H1 (cell line): ENCODE measurements around the gene GDF2. TPM values are rescaled to one million over a fixed set of nuclear protein-coding genes. Genes with fewer than 3 reads are reported as not detected.

Experiments used
- CTCF ChIA-PET: fragments of 300-600 bp; sonication (Branson Sonifier 250); formaldehyde crosslinking; loops from one replicate; lab custom pipeline; 2021; ENCODE audit not compliant: partially characterized antibody; lab: Charles Lee
- POLR2A ChIA-PET: fragments of 300-600 bp; sonication (Branson Sonifier 250); formaldehyde crosslinking; loops from one replicate; lab custom pipeline; 2021; ENCODE audit warnings: inconsistent platforms; ENCODE audit not compliant: partially characterized antibody; lab: Charles Lee
- DNase-seq, 2 experiments: peaks; one replicate each; pipeline versions ENCODE4 v3.0.0 to v3.0.0-alpha.2; 2010 to 2022; ENCODE audit warnings: low spot score in 2 of 2, low read depth in 1 of 2, mixed read lengths in 1 of 2
- FAIRE-seq: peaks from 2 replicates; lab custom pipeline; 2011; peaks lifted over from hg19 to GRCh38; lab: Jason Lieb, UNC
- H2AFZ ChIP-seq: 2 replicates; pipeline ENCODE4 v1.8.1; 2012; ENCODE audit warnings: low read length, inconsistent platforms
- H2AK5ac ChIP-seq: 2 replicates; pipeline ENCODE4 v1.6.1; 2013; ENCODE audit warnings: low read depth, low read length
- H2BK120ac ChIP-seq: replicated peaks from 2 replicates; pipeline ENCODE3; 2013; ENCODE audit warnings: low read depth, low read length, inconsistent platforms
- H2BK12ac ChIP-seq: 2 replicates; pipeline ENCODE4 v1.6.1; 2013; ENCODE audit warnings: low read depth, low read length
- H2BK15ac ChIP-seq: 2 replicates; pipeline ENCODE4 v1.6.1; 2013; ENCODE audit warnings: low read length
- H2BK20ac ChIP-seq: 2 replicates; pipeline ENCODE4 v1.6.1; 2013; ENCODE audit warnings: low read length
- H2BK5ac ChIP-seq: 2 replicates; pipeline ENCODE4 v1.6.1; 2013; ENCODE audit warnings: low read depth, low read length
- H3K14ac ChIP-seq: 2 replicates; pipeline ENCODE4 v1.6.1; 2013; ENCODE audit warnings: inconsistent platforms; ENCODE audit not compliant: insufficient read length
- H3K18ac ChIP-seq: 2 replicates; pipeline ENCODE4 v1.6.1; 2013; ENCODE audit warnings: low read length; ENCODE audit errors: extremely low read depth
- H3K23ac ChIP-seq: 2 replicates; pipeline ENCODE4 v1.6.1; 2013; ENCODE audit warnings: inconsistent platforms; ENCODE audit not compliant: insufficient read length
- H3K23me2 ChIP-seq: 2 replicates; pipeline ENCODE4 v1.6.1; 2013; ENCODE audit warnings: low read depth, low read length
- H3K27ac ChIP-seq: 2 replicates; pipeline ENCODE4 v1.6.1; 2011; ENCODE audit warnings: low read depth, low read length, inconsistent platforms
- H3K27me3 ChIP-seq, 4 experiments: replicated peaks in 1 of 4; 1 replicate in 1 of 4; 2 replicates in 3 of 4; pipeline versions ENCODE4 v1.6.1 to v1.8.1; 2011 to 2013; ENCODE audit warnings: low read length in 3 of 4, mild to moderate bottlenecking in 3 of 4, inconsistent platforms in 2 of 4, mixed read lengths in 2 of 4, moderate library complexity in 1 of 4; ENCODE audit not compliant: control insufficient read depth in 3 of 4, insufficient read depth in 3 of 4; ENCODE audit errors: extremely low read depth in 1 of 4
- H3K36me3 ChIP-seq, 4 experiments: 2 replicates each; pipeline versions ENCODE4 v1.6.1 to v1.8.1; 2011 to 2013; ENCODE audit warnings: mild to moderate bottlenecking in 4 of 4, low read length in 3 of 4, moderate library complexity in 2 of 4, control low read depth in 1 of 4, inconsistent platforms in 1 of 4; ENCODE audit not compliant: insufficient read depth in 4 of 4, control insufficient read depth in 2 of 4
- H3K4ac ChIP-seq: replicated peaks from 2 replicates; pipeline ENCODE3; 2013; ENCODE audit warnings: low read length, low read depth, mixed read lengths, inconsistent platforms; ENCODE audit not compliant: insufficient read length
- H3K4me1 ChIP-seq, 4 experiments: replicated peaks in 1 of 4; 1 replicate in 1 of 4; 2 replicates in 3 of 4; pipeline versions ENCODE4 v1.6.1 to v1.8.1; 2011 to 2013; ENCODE audit warnings: low read length in 3 of 4, inconsistent platforms in 2 of 4, mixed read lengths in 1 of 4; ENCODE audit not compliant: insufficient read depth in 4 of 4, control insufficient read depth in 3 of 4
- H3K4me2 ChIP-seq, 2 experiments: 2 replicates each; pipeline versions ENCODE4 v1.6.1 to v1.8.1; 2011 to 2013; ENCODE audit warnings: low read depth in 2 of 2, low read length in 2 of 2, control low read depth in 1 of 2, inconsistent platforms in 1 of 2, mild to moderate bottlenecking in 1 of 2; ENCODE audit not compliant: insufficient read depth in 1 of 2
- H3K4me3 ChIP-seq, 4 experiments: fragments of 200-600, 300-600 bp in 1 of 4; sonication (generic), shearing (Covaris generic), sonication (Bioruptor Twin) in 1 of 4; 2 replicates each; pipeline versions ENCODE4 v1.5.1 to v1.8.1; 2011 to 2016; ENCODE audit warnings: low read length in 4 of 4, low read depth in 3 of 4, control low read depth in 2 of 4, inconsistent platforms in 2 of 4, mild to moderate bottlenecking in 2 of 4, mixed read lengths in 1 of 4, moderate library complexity in 1 of 4; ENCODE audit not compliant: insufficient read depth in 2 of 4; ENCODE audit errors: extremely low read depth in 1 of 4
- H3K56ac ChIP-seq: replicated peaks from 2 replicates; pipeline ENCODE3; 2013; ENCODE audit warnings: low read depth, mild to moderate bottlenecking, mixed read lengths, low read length, inconsistent platforms; ENCODE audit not compliant: insufficient read length
- H3K79me1 ChIP-seq: 2 replicates; pipeline ENCODE4 v1.6.1; 2013; ENCODE audit warnings: low read depth, low read length, control low read depth
- H3K79me2 ChIP-seq, 2 experiments: 2 replicates each; pipeline versions ENCODE4 v1.6.1 to v1.8.1; 2012 to 2013; ENCODE audit warnings: low read length in 2 of 2, mild to moderate bottlenecking in 2 of 2, inconsistent platforms in 1 of 2; ENCODE audit not compliant: insufficient read depth in 2 of 2, control insufficient read depth in 1 of 2
- H3K9ac ChIP-seq, 4 experiments: replicated peaks in 1 of 4; 1 replicate in 1 of 4; 2 replicates in 3 of 4; pipeline versions ENCODE4 v1.6.1 to v1.8.1; 2011 to 2013; ENCODE audit warnings: low read depth in 3 of 4, low read length in 3 of 4, control low read depth in 2 of 4, mild to moderate bottlenecking in 2 of 4, moderate library complexity in 2 of 4, inconsistent platforms in 1 of 4; ENCODE audit errors: extremely low read depth in 1 of 4
- H3K9me3 ChIP-seq, 2 experiments: 2 replicates each; pipeline versions ENCODE4 v1.6.1 to v1.8.1; 2012 to 2013; ENCODE audit warnings: mild to moderate bottlenecking in 2 of 2, moderate library complexity in 2 of 2, control low read depth in 1 of 2, inconsistent platforms in 1 of 2, low read depth in 1 of 2, low read length in 1 of 2, mixed read lengths in 1 of 2; ENCODE audit not compliant: insufficient read depth in 2 of 2
- H4K20me1 ChIP-seq, 2 experiments: replicated peaks in 1 of 2; 2 replicates each; pipeline versions ENCODE3 to v1.8.1; 2011 to 2013; ENCODE audit warnings: inconsistent platforms in 2 of 2, low read length in 2 of 2, mild to moderate bottlenecking in 1 of 2; ENCODE audit not compliant: insufficient read depth in 2 of 2, control insufficient read depth in 1 of 2
- H4K5ac ChIP-seq: 2 replicates; pipeline ENCODE4 v1.6.1; 2013; ENCODE audit warnings: low read length, low read depth, mixed read lengths, inconsistent platforms; ENCODE audit not compliant: insufficient read length
- H4K8ac ChIP-seq: 2 replicates; pipeline ENCODE4 v1.8.0; 2013; ENCODE audit warnings: mild to moderate bottlenecking, moderate library complexity, low read length, inconsistent platforms; ENCODE audit not compliant: insufficient read depth; ENCODE audit errors: extremely low read depth
- H4K91ac ChIP-seq: replicated peaks from 2 replicates; pipeline ENCODE3; 2013; ENCODE audit warnings: low read length, mixed read lengths, inconsistent platforms; ENCODE audit not compliant: insufficient read length
- CBX8 ChIP-seq: fragments of 300-800, 300-1000 bp; sonication (generic); IDR thresholded peaks from 2 replicates; pipeline ENCODE4 v1.7.1; 2016; ENCODE audit warnings: low read depth, low read length, borderline replicate concordance
- CHD1 ChIP-seq: IDR thresholded peaks from 2 replicates; pipeline ENCODE4 v1.6.1; 2012; ENCODE audit warnings: low read depth, low read length, improper control_type of control experiment
- FOSL1 ChIP-seq: IDR thresholded peaks from 2 replicates; pipeline ENCODE4 v1.6.1; 2011; ENCODE audit warnings: mild to moderate bottlenecking, low read depth, low read length, moderate library complexity; ENCODE audit not compliant: insufficient read depth
- HDAC2 ChIP-seq, 2 experiments: fragments of 300-600 bp in 1 of 2; sonication (generic) in 1 of 2; IDR thresholded peaks; 2 replicates each; pipeline ENCODE4 v1.6.1; 2011 to 2012; ENCODE audit warnings: low read depth in 2 of 2, low read length in 2 of 2, mild to moderate bottlenecking in 2 of 2, moderate library complexity in 2 of 2, borderline replicate concordance in 1 of 2, inconsistent platforms in 1 of 2
- JUN ChIP-seq: IDR thresholded peaks from 2 replicates; pipeline ENCODE4 v1.6.1; 2011; ENCODE audit warnings: low read depth, mild to moderate bottlenecking, improper control_type of control experiment, low read length
- JUND ChIP-seq: IDR thresholded peaks from 2 replicates; pipeline ENCODE4 v1.6.1; 2011; ENCODE audit warnings: mild to moderate bottlenecking, improper control_type of control experiment, low read length
- KDM4A ChIP-seq: IDR thresholded peaks from one replicate; pipeline ENCODE4 v1.7.1; 2012; ENCODE audit warnings: low read depth, mild to moderate bottlenecking, moderate library complexity, low read length, inconsistent platforms; ENCODE audit not compliant: severe bottlenecking
- MAX ChIP-seq: IDR thresholded peaks from 2 replicates; pipeline ENCODE4 v1.6.1; 2012; ENCODE audit warnings: inconsistent platforms
- NRF1 ChIP-seq: IDR thresholded peaks from 2 replicates; pipeline ENCODE4 v1.6.1; 2011; ENCODE audit warnings: mild to moderate bottlenecking, low read depth, low read length, improper control_type of control experiment
- SIRT6 ChIP-seq: IDR thresholded peaks from one replicate; pipeline ENCODE4 v1.7.1; 2012; ENCODE audit warnings: low read length, inconsistent platforms
- SIX5 ChIP-seq: IDR thresholded peaks from 2 replicates; pipeline ENCODE4 v1.6.1; 2011; ENCODE audit warnings: mild to moderate bottlenecking, low read depth, low read length
- TAF1 ChIP-seq: IDR thresholded peaks from 2 replicates; pipeline ENCODE4 v1.6.1; 2011; ENCODE audit warnings: mild to moderate bottlenecking, low read depth, low read length
- TAF7 ChIP-seq: optimal IDR thresholded peaks from 2 replicates; pipeline ENCODE3; 2011; ENCODE audit warnings: low read depth, mild to moderate bottlenecking, inconsistent platforms, low read length, moderate library complexity, borderline replicate concordance
- TCF12 ChIP-seq: IDR thresholded peaks from 2 replicates; pipeline ENCODE4 v1.6.1; 2011; ENCODE audit warnings: low read depth, mild to moderate bottlenecking, low read length
- WGBS, 2 experiments: shearing (Covaris generic) in 1 of 2; methylation state at CpG; one replicate each; pipeline versions ENCODE4 v1.1.6 to v1.1.7; 2013 to 2015; ENCODE audit warnings: low lambda C conversion rate in 2 of 2, mixed read lengths in 2 of 2, inconsistent platforms in 1 of 2, low coverage in 1 of 2, missing lambda C conversion rate in 1 of 2; ENCODE audit not compliant: insufficient replicate concordance in 2 of 2, insufficient coverage in 1 of 2, insufficient read length in 1 of 2; ENCODE audit errors: extremely low coverage in 1 of 2, missing lambda C conversion rate in 1 of 2; 5-methylcytosine and 5-hydroxymethylcytosine counted together
- polyA plus RNA-seq, 7 experiments: library from polyadenylated mRNA; depleted of rRNA in 3 of 7; stranded (reverse) in 5 of 7; unstranded in 2 of 7; fragments of >200 nt in 5 of 7; fragments of 200-250 nt in 2 of 7; gene quantifications; 1 replicate in 5 of 7; 2 replicates in 1 of 7; 4 replicates in 1 of 7; pipeline versions ENCODE4 v1.2.1 to v1.2.3, GENCODE V29; 2011 to 2013; ENCODE audit warnings: missing spikeins in 2 of 7, mixed read lengths in 2 of 7
- total RNA-seq: library from RNA; stranded (reverse); fragmentation: NEBNext Ultra II Directional; extraction: Animal tissue kit (Norgen Biotek cat#: 25700); gene quantifications from 2 replicates; pipeline ENCODE4 v1.2.1, GENCODE V29; 2021

GDF2 gene
- total and polyA plus RNA-seq, 2 of the 8 experiments (the other 6 are each of a cell fraction or from before 2014, with no cell fraction given): not detected

- Histone ChIP-seq H3K9me3 (no peaks in the 10 kb centered on the region), H4K20me1 (no peaks in the 10 kb centered on the region), H2AFZ (no peak overlapping the region), H4K91ac (no peak overlapping the region), H3K27me3 (peaks cover 2 to 22% (median 18%) of the 10 kb centered on the region in 4 experiments), H3K14ac (no peak overlapping the region), H2BK15ac (no peak overlapping the region), H2BK120ac (no peak overlapping the region), H3K18ac (no peak overlapping the region), H2BK20ac (no peak overlapping the region), H3K56ac (no peak overlapping the region), H3K79me1 (no peaks in the 10 kb centered on the region), H3K79me2 (no peaks in the 10 kb centered on the region), H3K36me3 (no peaks in the 10 kb centered on the region), H2BK5ac (no peak overlapping the region), H4K5ac (no peak overlapping the region), H3K23me2 (peaks cover 4% of the 10 kb centered on the region; the same call in 1 of the 2 replicates), H3K4me3 (no peak overlapping the region), H2BK12ac (no peak overlapping the region), H3K27ac (no peak overlapping the region), H3K9ac (no peak overlapping the region), H3K4me2 (no peak overlapping the region), H3K4me1 (peaks cover 0 to 5% (median 0%) of the 10 kb centered on the region in 4 experiments; a peak in 3 of 7 replicates), H2AK5ac (no peak overlapping the region), H4K8ac (no peak overlapping the region), H3K23ac (no peak overlapping the region), H3K4ac (no peak overlapping the region)
- FAIRE-seq: no peak
- CTCF ChIA-PET: interaction anchor here (0.9 to 10.2 kb wide), 8 partner anchors 8 to 291 kb away, joined by 3 to 180 read pairs (median 5); no protein-coding TSS in a partner anchor
- POLR2A ChIA-PET: no interaction called here
- no peak for DNase-seq
- WGBS, 2 experiments: 68% methylated on average over 2 of the region's 2 CpGs; no CpG with 5 or more reads in 1 of the 2 experiments
- TF ChIP-seq TCF12: no peak
- TF ChIP-seq NRF1: no peak
- no peak for TF ChIP-seq SIRT6
- no peak for TF ChIP-seq CHD1
- no peak for TF ChIP-seq JUND
- TF ChIP-seq MAX: no peak
- TF ChIP-seq SIX5: no peak
- TF ChIP-seq CBX8: no peak
- no peak for TF ChIP-seq HDAC2 (IDR thresholded peaks at IDR 0.05; ENCODE audit: borderline replicate concordance in 1 of 2, low read depth in 2 of 2, low read length in 2 of 2)
- no peak for TF ChIP-seq KDM4A
- TF ChIP-seq FOSL1: no peak
- no peak for TF ChIP-seq TAF1
- TF ChIP-seq TAF7: no peak
- no peak for TF ChIP-seq JUN
Observed at GRCh38 chr10:47305566-47305965, 16.7 kb upstream of the GDF2 start.
